GM18511 (cell line): ENCODE measurements around the gene KCNAB1.

Experiments used
- ATAC-seq: cut with Tn5 transposase; IDR thresholded peaks from one replicate; pipeline ENCODE4 v1.9.1; 2021; ENCODE audit warnings: mild to moderate bottlenecking, moderate library complexity; ENCODE audit not compliant: unreplicated experiment

Gene KCNAB1

GRCh38 chr3:156396851-156397250 is 276.5 kb downstream of the KCNAB1 start:
- ATAC-seq: no peak

- no peak for ATAC-seq
These were observed 277.2 kb downstream of the KCNAB1 start for GRCh38 chr3:156397534-156397933.

- ATAC-seq: no peak
These were observed 279.7 kb downstream of the KCNAB1 start for GRCh38 chr3:156400062-156400461.

- no peak for ATAC-seq
These were observed 280.4 kb downstream of the KCNAB1 start for GRCh38 chr3:156400735-156401134.

- no peak for ATAC-seq
These were observed 283.8 kb downstream of the KCNAB1 start for GRCh38 chr3:156404217-156404616.

- no peak for ATAC-seq
These were observed 286.0 kb downstream of the KCNAB1 start for GRCh38 chr3:156406393-156406792.

GRCh38 chr3:156407617-156408225 is 287.3 kb downstream of the KCNAB1 start:
- ATAC-seq: no peak

GRCh38 chr3:156409694-156410093 is 289.3 kb downstream of the KCNAB1 start:
- no peak for ATAC-seq

- ATAC-seq: no peak
These were observed 292.2 kb downstream of the KCNAB1 start for GRCh38 chr3:156412600-156412999.

GRCh38 chr3:156413293-156413892 is 293.0 kb downstream of the KCNAB1 start:
- no peak for ATAC-seq

- no peak for ATAC-seq
These were observed 296.6 kb downstream of the KCNAB1 start for GRCh38 chr3:156416846-156417558.

- no peak for ATAC-seq
These were observed 297.3 kb downstream of the KCNAB1 start for GRCh38 chr3:156417559-156418132.

- no peak for ATAC-seq
These were observed 298.1 kb downstream of the KCNAB1 start for GRCh38 chr3:156418428-156418827.

GRCh38 chr3:156421534-156421933 is 301.2 kb downstream of the KCNAB1 start:
- ATAC-seq: no peak

GRCh38 chr3:156424758-156425157 is 304.4 kb downstream of the KCNAB1 start:
- no peak for ATAC-seq

GRCh38 chr3:156425651-156426050 is 305.3 kb downstream of the KCNAB1 start:
- ATAC-seq: no peak

GRCh38 chr3:156429125-156429524 is 308.7 kb downstream of the KCNAB1 start:
- ATAC-seq: no peak

GRCh38 chr3:156431334-156432124 is 311.2 kb downstream of the KCNAB1 start:
- no peak for ATAC-seq

GRCh38 chr3:156432563-156432962 is 312.2 kb downstream of the KCNAB1 start:
- ATAC-seq: no peak

- ATAC-seq: no peak
These were observed 312.8 kb downstream of the KCNAB1 start for GRCh38 chr3:156433138-156433537.

- ATAC-seq: no peak
These were observed 313.5 kb downstream of the KCNAB1 start for GRCh38 chr3:156433910-156434309.
